ENCODE data around the gene MED16. TPM values are rescaled to one million over a fixed set of nuclear protein-coding genes. Genes with fewer than 3 reads are reported as not detected.

Gene MED16
- total and polyA plus RNA-seq, 2 of the 13 experiments (the other 11 are each of a cell fraction or from before 2014, with no cell fraction given), result 13.3 to 14.8 TPM

DNA sequence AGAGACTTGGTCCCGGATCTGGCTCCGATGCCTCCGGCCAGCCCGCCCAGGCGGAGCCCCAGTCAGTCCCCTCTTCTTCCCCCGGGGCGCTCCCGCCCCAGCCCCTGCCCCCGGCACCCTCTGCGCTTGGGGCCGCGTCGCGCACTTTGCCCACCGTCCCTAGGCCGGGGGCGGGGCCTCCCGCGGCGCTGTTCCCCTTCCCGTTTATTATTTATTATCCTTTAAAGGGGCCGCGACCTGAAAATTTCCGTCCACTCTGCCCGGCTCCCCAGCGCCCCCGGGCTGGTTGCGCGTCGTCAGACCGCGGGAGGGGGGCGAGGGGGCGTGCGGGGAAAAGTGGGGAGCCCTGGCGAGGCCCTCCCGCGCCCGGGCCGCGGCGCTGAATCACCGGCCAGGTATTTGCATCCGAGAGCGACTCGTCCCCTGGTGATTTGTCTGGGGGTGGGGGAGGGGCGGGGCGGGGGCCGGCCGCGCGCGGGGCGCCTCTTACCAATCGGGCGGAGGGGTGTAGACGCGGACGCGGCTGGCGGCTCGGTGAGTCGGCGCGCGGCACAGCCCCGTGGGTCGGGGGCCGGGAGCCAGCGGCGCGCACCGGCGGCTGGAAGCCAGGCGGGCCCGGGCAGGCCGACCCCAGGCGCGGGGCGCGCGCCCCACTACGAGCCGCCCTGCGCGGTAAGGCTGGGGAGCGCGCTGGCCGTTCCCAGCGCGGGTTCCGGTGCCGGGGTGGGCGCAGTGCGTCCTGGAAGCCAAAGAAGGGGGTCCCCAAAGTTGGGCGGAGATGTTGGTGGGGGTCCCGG is 32.7 kb upstream of the MED16 start, which contains the start of gene ARID3A:
Gene ARID3A, plus strand, starts transcription at position 510 of the 797 bp plus-strand sequence. CDS start 3,494 bp downstream, outside the sequence.
- H3K4me3 ChIP-seq (replicated peaks in 1 of 3; ENCODE audit: insufficient read depth in 1 of 3, low read depth in 2 of 3, low read length in 3 of 3), result peak within 1 kb of the TSS; percentile 88 to 98 (median 96)
- H3K9me3 ChIP-seq (ENCODE audit: low read length), result no peaks in the 10 kb centered on the region
- peaks cover 45% of the 10 kb centered on the region for H3K4me1 ChIP-seq (ENCODE audit: insufficient read depth, low read length)
- peak within 1 kb of the TSS; percentile 92 for H3K27ac ChIP-seq (ENCODE audit: extremely low read length, insufficient read depth, low read length)
- DNase-seq (ENCODE audit: low spot score), result peak; percentile 82
- CTCF ChIA-PET (ENCODE audit: low intra/inter-chr PET ratio, low total read pairs), result interaction anchor here (3.5 kb wide), 1 partner anchor 57 kb away, joined by 14 read pairs; the partner anchor contains the start of gene WDR18
- BruUV-seq (replicated peaks), result no TSS peak
- peaks cover 49% of the 10 kb centered on the region for H3K79me2 ChIP-seq (ENCODE audit: insufficient read depth, low read length)
- H3K4me2 ChIP-seq (ENCODE audit: low read depth, low read length), result peak within 1 kb of the TSS; percentile 85
- H4K20me1 ChIP-seq (ENCODE audit: insufficient read depth, low read length), result peaks cover 10% of the 10 kb centered on the region; the same call in 1 of the 2 replicates
- POLR2A ChIA-PET, result interaction anchor here (0.9 to 4.6 kb wide), 7 partner anchors 9 to 57 kb away, joined by 3 to 61 read pairs (median 6); partner anchors contain the start of gene WDR18
- H3K27me3 ChIP-seq (ENCODE audit: control insufficient read depth in 1 of 2, insufficient read depth in 2 of 2, low read length in 2 of 2), result no peaks in the 10 kb centered on the region
- H3K36me3 ChIP-seq (replicated peaks in 1 of 2; ENCODE audit: control insufficient read depth in 1 of 2, insufficient read depth in 2 of 2, low read length in 2 of 2), result peaks cover 2 to 17% of the 10 kb centered on the region in 2 experiments; a peak in 4 of 5 replicates
- no peak within 1 kb of the TSS for H2AFZ ChIP-seq (ENCODE audit: low read length)
- in situ Hi-C loops (cut with HindIII; ENCODE audit: extremely low pct_ligation_motif_present, low pct_unique_long_range_greater_than_20kb), result loop anchor here (5.0 kb wide), 1 partner anchor 37 kb away; no protein-coding TSS in a partner anchor
- no peak for FAIRE-seq
- ATAC-seq, result peak; percentile 63
- H3K9ac ChIP-seq (ENCODE audit: insufficient read depth, low read depth, low read length), result peak within 1 kb of the TSS; percentile 98
- WGBS (ENCODE audit: low lambda C conversion rate), result 0% methylated on average over 15 of the region's 97 CpGs
- intact Hi-C loops (cut with micrococcal nuclease; ENCODE audit: unreplicated experiment), result loop anchor here (10.0 kb wide), 1 partner anchor 261 kb away; the partner anchor contains the start of gene RNF126
- no peak for TF ChIP-seq SSRP1 (CRISPR knock-in tag; IDR thresholded peaks at IDR 0.05)
- TF ChIP-seq, protein P1, sequence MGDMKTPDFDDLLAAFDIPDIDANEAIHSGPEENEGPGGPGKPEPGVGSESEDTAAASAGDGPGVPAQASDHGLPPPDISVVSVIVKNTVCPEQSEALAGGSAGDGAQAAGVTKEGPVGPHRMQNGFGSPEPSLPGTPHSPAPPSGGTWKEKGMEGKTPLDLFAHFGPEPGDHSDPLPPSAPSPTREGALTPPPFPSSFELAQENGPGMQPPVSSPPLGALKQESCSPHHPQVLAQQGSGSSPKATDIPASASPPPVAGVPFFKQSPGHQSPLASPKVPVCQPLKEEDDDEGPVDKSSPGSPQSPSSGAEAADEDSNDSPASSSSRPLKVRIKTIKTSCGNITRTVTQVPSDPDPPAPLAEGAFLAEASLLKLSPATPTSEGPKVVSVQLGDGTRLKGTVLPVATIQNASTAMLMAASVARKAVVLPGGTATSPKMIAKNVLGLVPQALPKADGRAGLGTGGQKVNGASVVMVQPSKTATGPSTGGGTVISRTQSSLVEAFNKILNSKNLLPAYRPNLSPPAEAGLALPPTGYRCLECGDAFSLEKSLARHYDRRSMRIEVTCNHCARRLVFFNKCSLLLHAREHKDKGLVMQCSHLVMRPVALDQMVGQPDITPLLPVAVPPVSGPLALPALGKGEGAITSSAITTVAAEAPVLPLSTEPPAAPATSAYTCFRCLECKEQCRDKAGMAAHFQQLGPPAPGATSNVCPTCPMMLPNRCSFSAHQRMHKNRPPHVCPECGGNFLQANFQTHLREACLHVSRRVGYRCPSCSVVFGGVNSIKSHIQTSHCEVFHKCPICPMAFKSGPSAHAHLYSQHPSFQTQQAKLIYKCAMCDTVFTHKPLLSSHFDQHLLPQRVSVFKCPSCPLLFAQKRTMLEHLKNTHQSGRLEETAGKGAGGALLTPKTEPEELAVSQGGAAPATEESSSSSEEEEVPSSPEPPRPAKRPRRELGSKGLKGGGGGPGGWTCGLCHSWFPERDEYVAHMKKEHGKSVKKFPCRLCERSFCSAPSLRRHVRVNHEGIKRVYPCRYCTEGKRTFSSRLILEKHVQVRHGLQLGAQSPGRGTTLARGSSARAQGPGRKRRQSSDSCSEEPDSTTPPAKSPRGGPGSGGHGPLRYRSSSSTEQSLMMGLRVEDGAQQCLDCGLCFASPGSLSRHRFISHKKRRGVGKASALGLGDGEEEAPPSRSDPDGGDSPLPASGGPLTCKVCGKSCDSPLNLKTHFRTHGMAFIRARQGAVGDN (CRISPR knock-in tag; IDR thresholded peaks at IDR 0.05), result no peak; the same call in 1 of the 2 replicates
- no peak for TF ChIP-seq ZNF614 (CRISPR knock-in tag; IDR thresholded peaks at IDR 0.05; ENCODE audit: borderline replicate concordance)
- no peak for TF ChIP-seq RFX3 (CRISPR knock-in tag; IDR thresholded peaks at IDR 0.05)
- no peak for TF ChIP-seq RNF219 (CRISPR knock-in tag; IDR thresholded peaks at IDR 0.05)
- peak; percentile 48; the same call in 1 of the 2 replicates for TF ChIP-seq PHF21A (CRISPR knock-in tag; IDR thresholded peaks at IDR 0.05)
- TF ChIP-seq ZNF343 (CRISPR knock-in tag; IDR thresholded peaks at IDR 0.05), result no peak
- no peak for TF ChIP-seq ZNF710 (CRISPR knock-in tag; IDR thresholded peaks at IDR 0.05; ENCODE audit: borderline replicate concordance)
- TF ChIP-seq ZSCAN29 (CRISPR knock-in tag; conservative IDR thresholded peaks at IDR 0.05), result 0 out of 2 replicates have a peak, but pooled peaks have one; percentile 44
- no peak; the same call in 1 of the 2 replicates for TF ChIP-seq ZFY (CRISPR knock-in tag; IDR thresholded peaks at IDR 0.05)
- TF ChIP-seq SP4 (CRISPR knock-in tag; IDR thresholded peaks at IDR 0.05), result no peak
- TF ChIP-seq ZNF530 (CRISPR knock-in tag; IDR thresholded peaks at IDR 0.05; ENCODE audit: low read depth), result no peak
